Retinal pigment epithelial cell (primary cell): ENCODE measurements around the gene TAF10.

Source experiments
- DNase-seq: peaks from one replicate; pipeline ENCODE4 v3.0.0-alpha.2; 2010; ENCODE audit warnings: low read depth
- H3K4me3 ChIP-seq: 2 replicates; pipeline ENCODE4 v1.5.1; 2011; ENCODE audit warnings: mild to moderate bottlenecking, low read length, control low read depth, moderate library complexity
- TF ChIP-seq, protein P1 (sequence below): conservative IDR thresholded peaks from 2 replicates; pipeline ENCODE4 v1.5.1; 2011; ENCODE audit warnings: low read depth, low read length, control low read depth, inconsistent platforms

TAF10 gene

GRCh38 chr11:6650980-6651379 lies 39.0 kb upstream of the TAF10 start:
- no peak overlapping the region for H3K4me3 ChIP-seq
- DNase-seq = no peak
- TF ChIP-seq, protein P1, sequence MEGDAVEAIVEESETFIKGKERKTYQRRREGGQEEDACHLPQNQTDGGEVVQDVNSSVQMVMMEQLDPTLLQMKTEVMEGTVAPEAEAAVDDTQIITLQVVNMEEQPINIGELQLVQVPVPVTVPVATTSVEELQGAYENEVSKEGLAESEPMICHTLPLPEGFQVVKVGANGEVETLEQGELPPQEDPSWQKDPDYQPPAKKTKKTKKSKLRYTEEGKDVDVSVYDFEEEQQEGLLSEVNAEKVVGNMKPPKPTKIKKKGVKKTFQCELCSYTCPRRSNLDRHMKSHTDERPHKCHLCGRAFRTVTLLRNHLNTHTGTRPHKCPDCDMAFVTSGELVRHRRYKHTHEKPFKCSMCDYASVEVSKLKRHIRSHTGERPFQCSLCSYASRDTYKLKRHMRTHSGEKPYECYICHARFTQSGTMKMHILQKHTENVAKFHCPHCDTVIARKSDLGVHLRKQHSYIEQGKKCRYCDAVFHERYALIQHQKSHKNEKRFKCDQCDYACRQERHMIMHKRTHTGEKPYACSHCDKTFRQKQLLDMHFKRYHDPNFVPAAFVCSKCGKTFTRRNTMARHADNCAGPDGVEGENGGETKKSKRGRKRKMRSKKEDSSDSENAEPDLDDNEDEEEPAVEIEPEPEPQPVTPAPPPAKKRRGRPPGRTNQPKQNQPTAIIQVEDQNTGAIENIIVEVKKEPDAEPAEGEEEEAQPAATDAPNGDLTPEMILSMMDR = no peak

DNA sequence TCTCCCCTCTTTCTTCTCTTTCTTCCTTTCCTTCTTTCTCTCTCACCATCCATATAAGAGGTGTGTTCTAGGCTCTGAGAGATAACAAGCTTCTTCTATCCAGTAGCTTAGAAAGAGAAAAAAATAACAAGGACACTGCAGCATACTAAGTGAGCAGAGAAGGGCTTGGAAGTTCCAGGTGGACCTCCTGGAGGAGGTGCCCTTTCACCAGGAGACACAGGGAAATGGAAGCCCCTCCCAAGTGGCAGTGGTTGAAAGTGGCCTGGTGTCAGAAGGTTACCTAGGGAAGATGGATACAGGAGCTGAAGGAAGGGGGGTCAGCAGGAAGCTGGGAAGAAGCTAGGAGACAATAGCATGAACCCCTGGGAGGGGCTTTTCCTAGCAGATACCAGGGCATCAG lies 38.1 kb upstream of the TAF10 start:
- no peak overlapping the region for H3K4me3 ChIP-seq
- no peak for DNase-seq
- TF ChIP-seq, protein P1 = no peak

DNA sequence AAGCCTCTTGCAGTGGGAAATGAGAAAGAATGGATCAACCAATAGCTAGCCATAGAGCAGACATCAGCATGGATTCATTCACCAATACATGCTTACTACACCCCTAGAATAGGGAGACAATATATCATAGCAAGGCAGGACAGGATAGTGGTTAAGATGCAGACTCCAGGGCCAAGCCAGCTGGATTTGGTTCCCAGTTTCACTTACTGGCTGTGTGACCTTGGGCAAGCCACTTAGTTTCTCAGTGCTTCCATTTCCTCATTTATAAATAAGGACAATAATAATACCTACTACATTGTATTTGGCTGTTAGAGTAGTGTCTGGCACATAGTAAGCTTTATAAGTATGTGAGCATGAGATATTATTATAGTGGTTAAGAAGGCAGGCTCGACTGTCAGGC lies 36.5 kb upstream of the TAF10 start:
- no peak for DNase-seq
- TF ChIP-seq, protein P1 = no peak
- no peak overlapping the region for H3K4me3 ChIP-seq

DNA sequence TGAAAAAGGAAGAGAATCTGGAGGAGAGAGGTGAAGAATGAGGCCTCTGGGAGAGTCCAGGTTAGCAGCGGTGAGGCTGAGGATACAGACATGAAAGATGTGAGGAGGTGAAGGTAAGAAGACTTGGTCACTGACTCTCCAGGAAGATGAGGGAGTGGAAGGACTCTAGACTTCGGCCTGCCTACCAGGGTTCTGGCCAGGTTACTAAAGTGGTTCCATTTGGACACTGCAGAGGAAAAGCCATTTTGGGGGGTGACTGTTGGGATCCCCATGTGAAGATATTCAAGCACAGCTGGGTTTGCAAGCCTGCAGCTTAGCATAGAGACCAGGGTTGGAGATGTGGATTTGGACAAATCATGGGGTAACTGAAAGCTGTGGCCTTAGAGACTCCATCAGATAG lies 35.8 kb upstream of the TAF10 start:
- no peak overlapping the region for H3K4me3 ChIP-seq
- TF ChIP-seq, protein P1 = no peak
- DNase-seq = no peak

GRCh38 chr11:6646918-6647679 lies 35.1 kb upstream of the TAF10 start:
- TF ChIP-seq, protein P1 = no peak
- no peak for DNase-seq
- H3K4me3 ChIP-seq = no peak overlapping the region

DNA sequence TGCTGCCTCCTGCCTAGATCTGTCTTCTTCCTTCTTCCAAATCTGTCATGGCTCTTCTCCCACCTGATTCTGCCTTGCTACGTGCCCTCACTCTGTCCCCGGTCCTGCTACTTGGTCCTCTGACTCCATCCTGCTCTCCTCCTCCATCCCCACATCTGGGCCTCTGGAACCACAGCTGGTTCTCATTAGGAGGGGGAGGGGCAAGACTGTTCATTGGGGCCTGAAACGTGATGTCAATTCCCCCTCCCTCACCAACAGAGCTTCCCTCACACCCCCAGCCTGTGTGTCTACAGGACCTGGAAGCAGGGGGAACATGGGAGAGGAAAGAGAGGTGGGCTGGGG lies 34.5 kb upstream of the TAF10 start:
- TF ChIP-seq, protein P1 = no peak
- no peak overlapping the region for H3K4me3 ChIP-seq
- no peak for DNase-seq

- no peak for DNase-seq
- TF ChIP-seq, protein P1 = no peak
- H3K4me3 ChIP-seq = no peak overlapping the region
Observed at GRCh38 chr11:6646071-6646470, 34.1 kb upstream of the TAF10 start.
